HepG2 (cell line): Measurements from ENCODE around the gene CACNA1C. TPM values are rescaled to one million over a fixed set of nuclear protein-coding genes. Genes with fewer than 3 reads are reported as not detected.
"Not testable (repeated sequence)": the region's sequence is repeated elsewhere in the genome, so short reads cannot be mapped to it uniquely, and the experiment has no call there.

Experiments used
- ATAC-seq: fragments of 200-7000 bp; cut with Tn5 transposase; 3 replicates; pipeline ENCODE4 v1.9.1; 2020; ENCODE audit warnings: mild to moderate bottlenecking, moderate library complexity
- BruUV-seq: library from RNA; stranded (reverse); fragments of 400-500 nt; replicated peaks from 2 replicates; lab custom pipeline; 2021; lab: Mats Ljungman, UMichigan
- CTCF ChIA-PET: fragments of 300-600 bp; formaldehyde crosslinking; extraction: SDS; loops from one replicate; lab custom pipeline; 2021; ENCODE audit warnings: low total read pairs, inconsistent platforms, low intra/inter-chr PET ratio; lab: Yijun Ruan, JAX
- POLR2A ChIA-PET: fragments of 350-600 bp; sonication (Branson Sonifier 250); formaldehyde crosslinking; loops from one replicate; lab custom pipeline; 2020; ENCODE audit warnings: antibody characterized with exemption, inconsistent platforms; lab: Yijun Ruan, JAX
- DNase-seq: peaks from one replicate; pipeline ENCODE4 v3.0.0-alpha.2; 2015; ENCODE audit warnings: low spot score
- FAIRE-seq: peaks from 3 replicates; lab custom pipeline; 2011; peaks lifted over from hg19 to GRCh38; lab: Jason Lieb, UNC
- H2AFZ ChIP-seq: one replicate; pipeline ENCODE4 v1.6.1; 2011; ENCODE audit warnings: low read length, inconsistent platforms
- H3K27ac ChIP-seq: fragments of 300-600 bp; 3 replicates; pipeline ENCODE4 v1.8.0; 2011; ENCODE audit warnings: mixed run types, mild to moderate bottlenecking, mixed read lengths, low read length, inconsistent platforms; ENCODE audit not compliant: insufficient read depth; ENCODE audit errors: extremely low read length
- H3K27me3 ChIP-seq, 2 experiments: fragments of 200-600 bp in 1 of 2; 2 replicates in 1 of 2; 3 replicates in 1 of 2; pipeline versions ENCODE4 v1.6.0 to v1.8.0; 2011; ENCODE audit warnings: low read length in 2 of 2, mild to moderate bottlenecking in 2 of 2, moderate library complexity in 2 of 2, inconsistent platforms in 1 of 2; ENCODE audit not compliant: insufficient read depth in 2 of 2, control insufficient read depth in 1 of 2
- H3K36me3 ChIP-seq, 2 experiments: fragments of 200-600 bp in 1 of 2; replicated peaks in 1 of 2; 2 replicates in 1 of 2; 3 replicates in 1 of 2; pipeline versions ENCODE4 v1.5.1 to v1.8.0; 2011; ENCODE audit warnings: low read length in 2 of 2, inconsistent platforms in 1 of 2; ENCODE audit not compliant: insufficient read depth in 2 of 2, control insufficient read depth in 1 of 2
- H3K4me1 ChIP-seq: 2 replicates; pipeline ENCODE4 v1.5.1; 2012; ENCODE audit warnings: low read length, inconsistent platforms; ENCODE audit not compliant: insufficient read depth
- H3K4me2 ChIP-seq: 2 replicates; pipeline ENCODE4 v1.6.0; 2011; ENCODE audit warnings: low read depth, low read length, inconsistent platforms
- H3K4me3 ChIP-seq, 3 experiments: fragments of 200-600 bp in 1 of 3; sonication (generic), shearing (Covaris generic) in 1 of 3; replicated peaks in 1 of 3; 2 replicates each; pipeline ENCODE4 v1.5.1; 2011 to 2016; ENCODE audit warnings: low read length in 3 of 3, inconsistent platforms in 2 of 3, low read depth in 2 of 3, mild to moderate bottlenecking in 2 of 3, control low read depth in 1 of 3, mixed read lengths in 1 of 3; ENCODE audit not compliant: insufficient read depth in 1 of 3
- H3K79me2 ChIP-seq: one replicate; pipeline ENCODE4 v1.6.1; 2011; ENCODE audit warnings: low read length, inconsistent platforms; ENCODE audit not compliant: insufficient read depth
- H3K9ac ChIP-seq: 2 replicates; pipeline ENCODE4 v1.6.0; 2011; ENCODE audit warnings: mild to moderate bottlenecking, low read depth, low read length, inconsistent platforms; ENCODE audit not compliant: insufficient read depth
- H3K9me3 ChIP-seq: 2 replicates; pipeline ENCODE4 v1.5.1; 2012; ENCODE audit warnings: mild to moderate bottlenecking, low read length
- H4K20me1 ChIP-seq: 2 replicates; pipeline ENCODE4 v1.6.0; 2011; ENCODE audit warnings: inconsistent platforms, mild to moderate bottlenecking, low read length, moderate library complexity; ENCODE audit not compliant: insufficient read depth
- CTCF ChIP-seq: sonication (generic); formaldehyde crosslinking; IDR thresholded peaks from 2 replicates; pipeline ENCODE4 v1.5.0; 2020; ENCODE audit warnings: mild to moderate bottlenecking, missing genetic modification reagents, moderate library complexity
- PBX3 ChIP-seq: sonication (generic); formaldehyde crosslinking; IDR thresholded peaks from 2 replicates; pipeline ENCODE4 v1.8.1; 2023; ENCODE audit warnings: missing genetic modification reagents, inconsistent platforms, borderline replicate concordance
- RAD21 ChIP-seq: fragments of 450-650 bp; formaldehyde crosslinking; IDR thresholded peaks from 2 replicates; pipeline ENCODE4 v1.5.0; 2020; ENCODE audit warnings: mild to moderate bottlenecking
- SMC3 ChIP-seq: IDR thresholded peaks from 2 replicates; pipeline ENCODE4 v1.6.1; 2011; ENCODE audit warnings: low read length, improper control_type of control experiment
- STAG1 ChIP-seq: sonication (generic); formaldehyde crosslinking; IDR thresholded peaks from 2 replicates; pipeline ENCODE4 v1.4.0; 2020; ENCODE audit warnings: missing genetic modification reagents
- ZNF121 ChIP-seq: sonication (generic); formaldehyde crosslinking; IDR thresholded peaks from 2 replicates; pipeline ENCODE4 v1.5.0; 2020; ENCODE audit warnings: mild to moderate bottlenecking, missing genetic modification reagents
- WGBS: methylation state at CpG from one replicate; pipeline ENCODE4 v1.1.6; 2017; ENCODE audit warnings: low lambda C conversion rate; 5-methylcytosine and 5-hydroxymethylcytosine counted together
- in situ Hi-C: cut with HindIII; loops from 2 replicates; pipeline ENCODE4 v1.10.0; 2017; ENCODE audit warnings: low pct_unique_long_range_greater_than_20kb; ENCODE audit not compliant: extremely low pct_ligation_motif_present
- intact Hi-C: fragments of 100-400 bp; cut with micrococcal nuclease; formaldehyde crosslinking; loops from one replicate; pipeline ENCODE4 v1.10.0; 2022; ENCODE audit not compliant: unreplicated experiment
- polyA plus RNA-seq, 8 experiments: library from polyadenylated mRNA; depleted of rRNA in 3 of 8; stranded (reverse) in 7 of 8; unstranded in 1 of 8; fragments of >200 nt; fragmentation: Illumina TruSeq in 4 of 8; extraction: Trizol in 4 of 8; gene quantifications; 2 replicates each; pipeline versions ENCODE4 v1.2.1 to v1.2.3, GENCODE V29; 2011 to 2016; ENCODE audit warnings: low read depth in 4 of 8, missing spikeins in 1 of 8, mixed read lengths in 1 of 8; ENCODE audit not compliant: insufficient read depth in 1 of 8
- total RNA-seq, 5 experiments: library from RNA; depleted of rRNA; stranded (reverse); fragments of >200 nt; fragmentation: Illumina TruSeq; extraction: Trizol; gene quantifications; 2 replicates each; pipeline ENCODE4 v1.2.3, GENCODE V29; 2016; ENCODE audit warnings: low read depth in 1 of 5

Gene CACNA1C
- total and polyA plus RNA-seq, 2 of the 13 experiments (the other 11 are each of a cell fraction or from before 2014, with no cell fraction given): not detected

GRCh38 chr12:2739832-2740641 is 687.2 kb downstream of the CACNA1C start:
- no peaks in the 10 kb centered on the region for H3K79me2 ChIP-seq
- no peak overlapping the region for H3K4me3 ChIP-seq
- H2AFZ ChIP-seq: no peak overlapping the region
- no peak overlapping the region for H3K27ac ChIP-seq
- H3K4me1 ChIP-seq: no peaks in the 10 kb centered on the region
- no peaks in the 10 kb centered on the region for H4K20me1 ChIP-seq
- intact Hi-C loops: loop anchor here (1.0 kb wide), 1 partner anchor 44 kb away; no protein-coding TSS in a partner anchor
- no TSS peak for BruUV-seq
- H3K27me3 ChIP-seq: peaks cover 1 to 21% of the 10 kb centered on the region in 2 experiments; a peak in 2 of 5 replicates
- no peaks in the 10 kb centered on the region for H3K9me3 ChIP-seq
- in situ Hi-C loops: loop anchor here (5.0 kb wide), 1 partner anchor 42 kb away; no protein-coding TSS in a partner anchor
- FAIRE-seq (peak; percentile 76), ATAC-seq (peak; percentile 53), DNase-seq (peak; percentile 32)
- H3K36me3 ChIP-seq: no peaks in the 10 kb centered on the region
- TF ChIP-seq STAG1 (CRISPR knock-in tag): peak; percentile 70
- TF ChIP-seq SMC3: peak; percentile 25; the same call in 1 of the 2 replicates
- TF ChIP-seq ZNF121 (CRISPR knock-in tag): no peak
- TF ChIP-seq RAD21 (CRISPR knock-in tag): peak; percentile 49
- TF ChIP-seq PBX3: no peak
- peak; percentile 58 for TF ChIP-seq CTCF (CRISPR knock-in tag)
- H3K4me2 ChIP-seq: no peak overlapping the region
- POLR2A ChIA-PET: no interaction called here
- WGBS: 27% methylated on average over 11 of the region's 11 CpGs
- CTCF ChIA-PET: interaction anchor here (1.2 to 1.8 kb wide), 2 partner anchors 44 to 73 kb away, joined by 3 to 12 read pairs; partner anchors contain the start of gene ITFG2
- H3K9ac ChIP-seq: no peak overlapping the region

GRCh38 chr12:2742037-2742436 is 689.2 kb downstream of the CACNA1C start:
- intact Hi-C loops, CTCF ChIA-PET: not testable (repeated sequence)

More at GRCh38 chr12:2742037-2742436, 689.2 kb downstream of the CACNA1C start:
- WGBS: 10% methylated on average over 2 of the region's 10 CpGs
- H3K79me2 ChIP-seq, H4K20me1 ChIP-seq, H3K9me3 ChIP-seq, H3K36me3 ChIP-seq, H3K4me2 ChIP-seq, H2AFZ ChIP-seq, ATAC-seq, H3K9ac ChIP-seq, H3K4me3 ChIP-seq, DNase-seq, FAIRE-seq, H3K27ac ChIP-seq, POLR2A ChIA-PET, H3K4me1 ChIP-seq, in situ Hi-C loops, H3K27me3 ChIP-seq, BruUV-seq: not testable (repeated sequence)
